SK-N-SH treated with all-trans-retinoic acid at 6 μM for 48 hours (cell line): ENCODE measurements around the gene NXN.

Experiments
- ATAC-seq: fragments of 200-7000 bp; cut with Tn5 transposase; 3 replicates; pipeline ENCODE4 v1.9.1; 2020; ENCODE audit warnings: mild to moderate bottlenecking, moderate library complexity
- ARNTL ChIP-seq: fragments of 450-650 bp; formaldehyde crosslinking; IDR thresholded peaks from 2 replicates; pipeline ENCODE4 v1.5.0; 2020; ENCODE audit warnings: low read depth, mild to moderate bottlenecking, moderate library complexity, borderline replicate concordance
- BACH2 ChIP-seq: fragments of 250-450 bp; sonication (Bioruptor Pico); IDR thresholded peaks from 2 replicates; pipeline ENCODE4 v1.9.0; 2021; ENCODE audit warnings: mild to moderate bottlenecking, borderline replicate concordance
- CREB5 ChIP-seq: fragments of 250-450 bp; sonication (Bioruptor Pico); IDR thresholded peaks from 2 replicates; pipeline ENCODE4 v1.5.1; 2020; ENCODE audit warnings: low read depth, mild to moderate bottlenecking, moderate library complexity
- CSDC2 ChIP-seq: fragments of 250-450 bp; sonication (Bioruptor Pico); IDR thresholded peaks from 2 replicates; pipeline ENCODE4 v1.5.0; 2020; ENCODE audit warnings: mild to moderate bottlenecking, moderate library complexity
- CSRNP3 ChIP-seq: fragments of 250-450 bp; sonication (Bioruptor Pico); IDR thresholded peaks from 2 replicates; pipeline ENCODE4 v1.5.1; 2021; ENCODE audit warnings: mild to moderate bottlenecking, moderate library complexity
- GLIS3 ChIP-seq: fragments of 250-450 bp; sonication (Bioruptor Pico); IDR thresholded peaks from 2 replicates; pipeline ENCODE4 v1.5.0; 2020; ENCODE audit warnings: mild to moderate bottlenecking, moderate library complexity
- OSR1 ChIP-seq: fragments of 250-450 bp; sonication (Bioruptor Pico); IDR thresholded peaks from 2 replicates; pipeline ENCODE4 v1.8.0; 2022; ENCODE audit warnings: moderate library complexity, mild to moderate bottlenecking, inconsistent platforms
- POU6F1 ChIP-seq: fragments of 250-450 bp; sonication (Bioruptor Pico); IDR thresholded peaks from 2 replicates; pipeline ENCODE4 v1.8.0; 2021; ENCODE audit warnings: low read depth, mild to moderate bottlenecking, moderate library complexity, borderline replicate concordance
- PPARA ChIP-seq: fragments of 250-450 bp; sonication (Bioruptor Pico); IDR thresholded peaks from 2 replicates; pipeline ENCODE4 v1.5.0; 2020; ENCODE audit warnings: mild to moderate bottlenecking, borderline replicate concordance
- RARB ChIP-seq: fragments of 250-450 bp; sonication (Bioruptor Pico); IDR thresholded peaks from 2 replicates; pipeline ENCODE4 v1.8.0; 2021; ENCODE audit warnings: mild to moderate bottlenecking, moderate library complexity
- SNAI2 ChIP-seq: fragments of 250-450 bp; sonication (Bioruptor Pico); IDR thresholded peaks from 2 replicates; pipeline ENCODE4 v1.5.0; 2020; ENCODE audit warnings: mild to moderate bottlenecking, moderate library complexity
- TCF4 ChIP-seq: fragments of 250-450 bp; sonication (Bioruptor Pico); IDR thresholded peaks from 2 replicates; pipeline ENCODE4 v1.8.0; 2021; ENCODE audit warnings: mild to moderate bottlenecking, moderate library complexity, borderline replicate concordance
- TOX ChIP-seq: fragments of 250-450 bp; sonication (Bioruptor Pico); IDR thresholded peaks from 2 replicates; pipeline ENCODE4 v1.8.0; 2021; ENCODE audit warnings: mild to moderate bottlenecking, moderate library complexity, borderline replicate concordance
- TSHZ2 ChIP-seq: fragments of 250-450 bp; sonication (Bioruptor Pico); IDR thresholded peaks from 2 replicates; pipeline ENCODE4 v1.5.0; 2020; ENCODE audit warnings: mild to moderate bottlenecking, moderate library complexity
- ZFP3 ChIP-seq: fragments of 250-450 bp; sonication (Bioruptor Pico); IDR thresholded peaks from 2 replicates; pipeline ENCODE4 v1.5.0; 2020; ENCODE audit warnings: mild to moderate bottlenecking, moderate library complexity
- ZFP30 ChIP-seq: fragments of 450-650 bp; formaldehyde crosslinking; IDR thresholded peaks from 2 replicates; pipeline ENCODE4 v1.5.0; 2022; ENCODE audit warnings: mild to moderate bottlenecking, moderate library complexity
- ZNF565 ChIP-seq: fragments of 450-650 bp; formaldehyde crosslinking; conservative IDR thresholded peaks from 2 replicates; pipeline ENCODE4 v1.5.0; 2020; ENCODE audit warnings: low read depth, mild to moderate bottlenecking, moderate library complexity
- ZNF70 ChIP-seq: fragments of 450-650 bp; formaldehyde crosslinking; IDR thresholded peaks from 2 replicates; pipeline ENCODE4 v1.5.0; 2020; ENCODE audit warnings: mild to moderate bottlenecking, moderate library complexity
- ZNF8 ChIP-seq: fragments of 450-650 bp; formaldehyde crosslinking; IDR thresholded peaks from 2 replicates; pipeline ENCODE4 v1.5.0; 2020; ENCODE audit warnings: mild to moderate bottlenecking, moderate library complexity

NXN gene

GRCh38 chr17:1010086-1010450, 30.5 kb upstream of the NXN start:
- no peak for ATAC-seq
- TF ChIP-seq ZFP30: no peak
- TF ChIP-seq ZFP3: no peak
- no peak for TF ChIP-seq ZNF8
- TF ChIP-seq TSHZ2 (CRISPR knock-in tag): no peak
- TF ChIP-seq ZNF70 (CRISPR knock-in tag): no peak
- no peak for TF ChIP-seq OSR1 (CRISPR knock-in tag)
- TF ChIP-seq TCF4: no peak
- no peak for TF ChIP-seq CSRNP3 (CRISPR knock-in tag)
- no peak for TF ChIP-seq RARB (CRISPR knock-in tag)
- TF ChIP-seq GLIS3 (CRISPR knock-in tag): no peak
- TF ChIP-seq CREB5: no peak

- ATAC-seq: no peak
- no peak for TF ChIP-seq ZNF565
- TF ChIP-seq CREB5: no peak
These were observed 29.9 kb upstream of the NXN start for GRCh38 chr17:1009229-1010085.

- ATAC-seq: no peak
- TF ChIP-seq CREB5: no peak
- no peak for TF ChIP-seq ARNTL (CRISPR knock-in tag)
- TF ChIP-seq ZNF8: no peak
- TF ChIP-seq ZNF70 (CRISPR knock-in tag): no peak
- no peak for TF ChIP-seq RARB (CRISPR knock-in tag)
- no peak for TF ChIP-seq TOX (CRISPR knock-in tag)
- TF ChIP-seq BACH2 (CRISPR knock-in tag): no peak
- TF ChIP-seq CSDC2 (CRISPR knock-in tag): no peak
- no peak for TF ChIP-seq POU6F1 (CRISPR knock-in tag)
- TF ChIP-seq SNAI2 (CRISPR knock-in tag): no peak
- TF ChIP-seq PPARA (CRISPR knock-in tag): no peak
- TF ChIP-seq GLIS3 (CRISPR knock-in tag): no peak
- TF ChIP-seq, all 23 proteins: peak for 0
These were observed 28.6 kb upstream of the NXN start for GRCh38 chr17:1008008-1008761.
